ENCODE measurements around the gene CDKN3. TPM values are rescaled to one million over a fixed set of nuclear protein-coding genes. Genes with fewer than 3 reads are reported as not detected.

The CDKN3 gene
- total RNA-seq, 1 experiment from 2014 or later, result 62.5 TPM

- ATAC-seq (no peak), DNase-seq (ENCODE audit: low read depth, low spot score) (no peak)
- BruUV-seq (replicated peaks), result no TSS peak
- Histone ChIP-seq H3K4me2 (ENCODE audit: low read length) (no peak overlapping the region), H3K4me3 (replicated peaks in 1 of 2; ENCODE audit: low read depth in 1 of 2, low read length in 2 of 2) (no peak overlapping the region), H3K79me2 (ENCODE audit: insufficient read depth, low read length) (no peaks in the 10 kb centered on the region), H3K36me3 (ENCODE audit: control insufficient read depth in 1 of 2, insufficient read depth in 2 of 2, low read length in 2 of 2) (no peaks in the 10 kb centered on the region), H3K27me3 (ENCODE audit: insufficient read depth, low read length) (no peaks in the 10 kb centered on the region), H3K9me2 (ENCODE audit: insufficient read depth) (no peaks in the 10 kb centered on the region), H3K9me3 (ENCODE audit: control insufficient read depth in 1 of 2, insufficient read depth in 1 of 2, low read depth in 1 of 2, low read length in 2 of 2) (no peaks in the 10 kb centered on the region), H4K20me1 (ENCODE audit: insufficient read depth) (no peaks in the 10 kb centered on the region), H3K4me1 (ENCODE audit: control insufficient read depth in 1 of 2, insufficient read depth in 2 of 2, low read length in 2 of 2) (0 out of 4 replicates have a peak, but pooled peaks cover 0 to 3% of the 10 kb centered on the region in 2 experiments), H2AFZ (ENCODE audit: low read depth, low read length, poor library complexity, severe bottlenecking) (no peak overlapping the region), H3K27ac (ENCODE audit: low read depth, low read length) (no peak overlapping the region), H3K9ac (ENCODE audit: low read length) (no peak overlapping the region)
- RAD21 ChIA-PET (ENCODE audit: low non-redundant PET in 1 of 2, low total read pairs in 2 of 2, uncharacterized antibody in 2 of 2, unreplicated experiment in 2 of 2), result no interaction called here
- TF ChIP-seq FOSL1 (IDR thresholded peaks at IDR 0.05; ENCODE audit: low read depth), result no peak
- no peak for TF ChIP-seq ZBTB33 (IDR thresholded peaks at IDR 0.05; ENCODE audit: extremely low read depth, insufficient replicate concordance, low read length)
- TF ChIP-seq CBX3 (IDR thresholded peaks at IDR 0.05; ENCODE audit: low read depth), result no peak
- CTCF ChIA-PET, result no interaction called here
- intact Hi-C loops (cut with micrococcal nuclease), result no loop called here
- POLR2A ChIA-PET, result no interaction called here
Measured at GRCh38 chr14:54383835-54384234, 13.0 kb upstream of the CDKN3 start.

DNA sequence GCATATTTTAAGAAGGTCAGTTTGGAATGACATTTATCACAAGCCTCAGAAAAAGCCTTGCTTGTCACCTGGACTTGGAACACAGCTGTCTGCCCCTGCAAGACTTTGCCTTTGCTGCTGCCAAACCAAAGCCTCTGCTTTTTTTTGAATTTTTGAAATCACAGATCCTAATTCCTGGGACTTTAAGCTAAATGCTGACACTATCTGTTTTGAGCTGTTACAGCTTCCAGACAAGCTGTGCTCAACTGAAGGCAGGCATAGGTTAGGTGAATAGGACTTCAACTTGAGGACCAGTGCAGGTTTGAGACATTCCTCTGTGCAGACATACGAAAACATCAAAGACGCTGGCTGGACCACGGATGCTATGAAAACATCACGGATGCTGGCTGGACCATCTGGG is 11.3 kb upstream of the CDKN3 start:
- Histone ChIP-seq H3K36me3 (ENCODE audit: control insufficient read depth in 1 of 2, insufficient read depth in 2 of 2, low read length in 2 of 2) (no peaks in the 10 kb centered on the region), H3K4me3 (replicated peaks in 1 of 2; ENCODE audit: low read depth in 1 of 2, low read length in 2 of 2) (no peak overlapping the region), H3K4me2 (ENCODE audit: low read length) (no peak overlapping the region), H3K27me3 (ENCODE audit: insufficient read depth, low read length) (no peaks in the 10 kb centered on the region), H2AFZ (ENCODE audit: low read depth, low read length, poor library complexity, severe bottlenecking) (no peak overlapping the region), H3K79me2 (ENCODE audit: insufficient read depth, low read length) (no peaks in the 10 kb centered on the region), H3K27ac (ENCODE audit: low read depth, low read length) (no peak overlapping the region), H3K4me1 (ENCODE audit: control insufficient read depth in 1 of 2, insufficient read depth in 2 of 2, low read length in 2 of 2) (0 out of 4 replicates have a peak, but pooled peaks cover 0 to 3% of the 10 kb centered on the region in 2 experiments), H3K9me2 (ENCODE audit: insufficient read depth) (no peaks in the 10 kb centered on the region), H3K9ac (ENCODE audit: low read length) (no peak overlapping the region), H4K20me1 (ENCODE audit: insufficient read depth) (no peaks in the 10 kb centered on the region), H3K9me3 (ENCODE audit: control insufficient read depth in 1 of 2, insufficient read depth in 1 of 2, low read depth in 1 of 2, low read length in 2 of 2) (no peaks in the 10 kb centered on the region)
- ChIA-PET CTCF (no interaction called here), POLR2A (no interaction called here), RAD21 (ENCODE audit: low non-redundant PET in 1 of 2, low total read pairs in 2 of 2, uncharacterized antibody in 2 of 2, unreplicated experiment in 2 of 2) (no interaction called here)
- ATAC-seq (no peak), DNase-seq (ENCODE audit: low read depth, low spot score) (no peak)
- intact Hi-C loops (cut with micrococcal nuclease), result no loop called here
- BruUV-seq (replicated peaks), result no TSS peak
- no peak for TF ChIP-seq SIN3A (IDR thresholded peaks at IDR 0.05; ENCODE audit: low read depth)
- TF ChIP-seq CBX3 (IDR thresholded peaks at IDR 0.05; ENCODE audit: low read depth), result no peak
- no peak for TF ChIP-seq ZFX (IDR thresholded peaks at IDR 0.05)
- no peak for TF ChIP-seq FOSL1 (IDR thresholded peaks at IDR 0.05; ENCODE audit: low read depth)
- TF ChIP-seq POLR2AphosphoS5 (IDR thresholded peaks at IDR 0.05; ENCODE audit: low read depth, low read length), result no peak
- TF ChIP-seq, protein P1, sequence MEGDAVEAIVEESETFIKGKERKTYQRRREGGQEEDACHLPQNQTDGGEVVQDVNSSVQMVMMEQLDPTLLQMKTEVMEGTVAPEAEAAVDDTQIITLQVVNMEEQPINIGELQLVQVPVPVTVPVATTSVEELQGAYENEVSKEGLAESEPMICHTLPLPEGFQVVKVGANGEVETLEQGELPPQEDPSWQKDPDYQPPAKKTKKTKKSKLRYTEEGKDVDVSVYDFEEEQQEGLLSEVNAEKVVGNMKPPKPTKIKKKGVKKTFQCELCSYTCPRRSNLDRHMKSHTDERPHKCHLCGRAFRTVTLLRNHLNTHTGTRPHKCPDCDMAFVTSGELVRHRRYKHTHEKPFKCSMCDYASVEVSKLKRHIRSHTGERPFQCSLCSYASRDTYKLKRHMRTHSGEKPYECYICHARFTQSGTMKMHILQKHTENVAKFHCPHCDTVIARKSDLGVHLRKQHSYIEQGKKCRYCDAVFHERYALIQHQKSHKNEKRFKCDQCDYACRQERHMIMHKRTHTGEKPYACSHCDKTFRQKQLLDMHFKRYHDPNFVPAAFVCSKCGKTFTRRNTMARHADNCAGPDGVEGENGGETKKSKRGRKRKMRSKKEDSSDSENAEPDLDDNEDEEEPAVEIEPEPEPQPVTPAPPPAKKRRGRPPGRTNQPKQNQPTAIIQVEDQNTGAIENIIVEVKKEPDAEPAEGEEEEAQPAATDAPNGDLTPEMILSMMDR (IDR thresholded peaks at IDR 0.05 in 2 of 3, conservative IDR thresholded peaks at IDR 0.05 in 1 of 3; ENCODE audit: borderline replicate concordance in 1 of 3, insufficient read depth in 1 of 3, low read depth in 2 of 3, low read length in 2 of 3), result no peak
- no peak for TF ChIP-seq ELF1 (IDR thresholded peaks at IDR 0.05; ENCODE audit: borderline replicate concordance, low read depth)
- TF ChIP-seq CEBPB (IDR thresholded peaks at IDR 0.05; ENCODE audit: low read depth), result no peak
- no peak for TF ChIP-seq EZH2 (IDR thresholded peaks at IDR 0.05)
- TF ChIP-seq JUND (IDR thresholded peaks at IDR 0.05), result no peak
- no peak for TF ChIP-seq SRF (IDR thresholded peaks at IDR 0.05; ENCODE audit: low read depth)
- no peak for TF ChIP-seq EGR1 (IDR thresholded peaks at IDR 0.05; ENCODE audit: low read depth)
- TF ChIP-seq POLR2A (IDR thresholded peaks at IDR 0.05; ENCODE audit: borderline replicate concordance, extremely low read depth, insufficient read depth, insufficient read length), result no peak
- no peak for TF ChIP-seq REST (IDR thresholded peaks at IDR 0.05; ENCODE audit: low read depth)
- no peak for TF ChIP-seq SP1 (IDR thresholded peaks at IDR 0.05; ENCODE audit: low read depth)
